Ishikawa (cell line): ENCODE results near the gene RALGAPA1.

Experiments
- CEBPB ChIP-seq: IDR thresholded peaks from 2 replicates; pipeline ENCODE4 v1.6.1; 2012
- CREB1 ChIP-seq: IDR thresholded peaks from 2 replicates; pipeline ENCODE4 v1.6.1; 2012; ENCODE audit warnings: low read depth
- EGR1 ChIP-seq: IDR thresholded peaks from 2 replicates; pipeline ENCODE4 v1.6.1; 2012
- EP300 ChIP-seq: IDR thresholded peaks from 2 replicates; pipeline ENCODE4 v1.6.1; 2012; ENCODE audit warnings: borderline replicate concordance
- FOXM1 ChIP-seq: IDR thresholded peaks from 2 replicates; pipeline ENCODE4 v1.6.1; 2012; ENCODE audit warnings: low read depth, borderline replicate concordance
- MAX ChIP-seq: IDR thresholded peaks from 2 replicates; pipeline ENCODE4 v1.6.1; 2012
- NFIC ChIP-seq: IDR thresholded peaks from 2 replicates; pipeline ENCODE4 v1.6.1; 2012
- RAD21 ChIP-seq: IDR thresholded peaks from 2 replicates; pipeline ENCODE4 v1.6.1; 2012; ENCODE audit warnings: low read depth
- REST ChIP-seq: IDR thresholded peaks from 2 replicates; pipeline ENCODE4 v1.6.1; 2012; ENCODE audit warnings: low read depth, mild to moderate bottlenecking
- TAF1 ChIP-seq: IDR thresholded peaks from 2 replicates; pipeline ENCODE4 v1.6.1; 2012; ENCODE audit warnings: low read depth, mild to moderate bottlenecking
- TCF12 ChIP-seq: IDR thresholded peaks from 2 replicates; pipeline ENCODE4 v1.6.1; 2012; ENCODE audit warnings: low read depth
- TEAD4 ChIP-seq: IDR thresholded peaks from 2 replicates; pipeline ENCODE4 v1.6.1; 2012
- USF1 ChIP-seq: IDR thresholded peaks from 2 replicates; pipeline ENCODE4 v1.6.1; 2012
- YY1 ChIP-seq: IDR thresholded peaks from 2 replicates; pipeline ENCODE4 v1.6.1; 2012; ENCODE audit warnings: low read depth
- ZBTB7A ChIP-seq: IDR thresholded peaks from 2 replicates; pipeline ENCODE4 v1.6.1; 2012; ENCODE audit warnings: low read depth

The RALGAPA1 gene

GRCh38 chr14:35853225-35853624, 44.1 kb upstream of the RALGAPA1 start:
- no peak for TF ChIP-seq REST
- TF ChIP-seq TCF12, result no peak
- TF ChIP-seq RAD21, result no peak
- TF ChIP-seq USF1, result no peak
- TF ChIP-seq CEBPB, result no peak
- TF ChIP-seq YY1, result no peak
- no peak for TF ChIP-seq FOXM1
- no peak for TF ChIP-seq EP300
- TF ChIP-seq TAF1, result no peak
- TF ChIP-seq EGR1, result no peak
- no peak for TF ChIP-seq NFIC
- no peak for TF ChIP-seq ZBTB7A
- no peak for TF ChIP-seq MAX
- TF ChIP-seq TEAD4, result no peak
- TF ChIP-seq CREB1, result no peak

GRCh38 chr14:35851823-35852222, 42.7 kb upstream of the RALGAPA1 start:
- TF ChIP-seq EGR1 (no peak), MAX (no peak), YY1 (no peak), TEAD4 (no peak), CEBPB (no peak), RAD21 (no peak), FOXM1 (no peak), TAF1 (no peak), ZBTB7A (no peak), CREB1 (no peak), USF1 (no peak), EP300 (no peak), REST (no peak), NFIC (no peak), TCF12 (no peak)

- TF ChIP-seq TCF12 (no peak), REST (no peak), RAD21 (no peak), EP300 (no peak), CREB1 (no peak), EGR1 (no peak), USF1 (no peak), YY1 (no peak), ZBTB7A (no peak), NFIC (no peak), TAF1 (no peak), CEBPB (no peak), MAX (no peak), TEAD4 (no peak), FOXM1 (no peak)
Observed at GRCh38 chr14:35849122-35849521, 40.0 kb upstream of the RALGAPA1 start.

GRCh38 chr14:35847636-35848035, 38.5 kb upstream of the RALGAPA1 start:
- no peak for TF ChIP-seq TAF1
- no peak for TF ChIP-seq USF1
- no peak for TF ChIP-seq ZBTB7A
- no peak for TF ChIP-seq TCF12
- no peak for TF ChIP-seq MAX
- no peak for TF ChIP-seq TEAD4
- no peak for TF ChIP-seq YY1
- TF ChIP-seq EP300, result no peak
- TF ChIP-seq REST, result no peak
- TF ChIP-seq NFIC, result no peak
- no peak for TF ChIP-seq RAD21
- TF ChIP-seq CEBPB, result no peak
- TF ChIP-seq CREB1, result no peak
- no peak for TF ChIP-seq FOXM1
- no peak for TF ChIP-seq EGR1
